ENCODE measurements around the gene FCRL1.

Gene FCRL1, protein sequence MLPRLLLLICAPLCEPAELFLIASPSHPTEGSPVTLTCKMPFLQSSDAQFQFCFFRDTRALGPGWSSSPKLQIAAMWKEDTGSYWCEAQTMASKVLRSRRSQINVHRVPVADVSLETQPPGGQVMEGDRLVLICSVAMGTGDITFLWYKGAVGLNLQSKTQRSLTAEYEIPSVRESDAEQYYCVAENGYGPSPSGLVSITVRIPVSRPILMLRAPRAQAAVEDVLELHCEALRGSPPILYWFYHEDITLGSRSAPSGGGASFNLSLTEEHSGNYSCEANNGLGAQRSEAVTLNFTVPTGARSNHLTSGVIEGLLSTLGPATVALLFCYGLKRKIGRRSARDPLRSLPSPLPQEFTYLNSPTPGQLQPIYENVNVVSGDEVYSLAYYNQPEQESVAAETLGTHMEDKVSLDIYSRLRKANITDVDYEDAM

DNA sequence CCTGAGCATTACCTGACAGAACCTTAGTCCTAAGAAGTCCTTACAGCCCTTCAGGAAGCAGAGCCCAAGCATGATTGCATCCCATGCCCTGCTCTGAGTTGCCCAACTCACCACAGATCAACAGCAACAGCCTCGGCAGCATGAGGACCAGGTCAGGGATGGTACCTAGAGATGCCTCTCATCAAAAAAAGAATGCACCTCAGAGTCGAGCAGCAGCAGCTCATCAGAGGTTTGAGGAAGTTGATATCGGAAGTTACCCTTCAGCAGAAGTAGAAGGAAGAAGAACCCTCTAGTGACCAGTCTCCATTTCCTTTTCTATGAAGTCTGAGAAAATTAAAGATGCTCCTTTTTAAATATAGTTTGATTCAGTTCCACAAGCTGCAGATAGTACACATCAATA lies at the start of gene FCRL1:
Gene FCRL1 (minus strand): TSS at position 225 of the 400 bp plus-strand sequence. CDS start 83 bp downstream, at position 142.
- DNase-seq (ENCODE audit: low read depth): no peak

DNA sequence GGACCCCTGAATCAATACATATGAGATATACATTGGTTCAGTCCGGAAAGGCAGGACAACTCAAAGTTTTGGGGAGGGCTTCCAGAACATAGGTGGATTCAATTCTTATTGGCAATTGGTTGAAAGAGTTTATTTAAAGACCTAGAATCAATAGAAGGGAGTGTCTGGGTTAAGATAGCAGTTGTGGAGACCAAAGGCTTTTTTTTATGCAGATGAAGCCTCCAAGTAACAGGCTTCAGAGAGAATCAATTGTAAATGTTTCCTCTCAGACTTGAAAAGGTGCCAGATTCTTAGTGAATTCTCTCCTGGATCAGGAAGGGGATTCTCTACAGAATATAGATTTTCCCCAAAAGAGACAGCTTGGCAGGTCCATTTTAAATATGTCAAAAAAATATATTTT lies 48.7 kb upstream of the FCRL1 start:
- DNase-seq (ENCODE audit: low read depth): no peak

DNA sequence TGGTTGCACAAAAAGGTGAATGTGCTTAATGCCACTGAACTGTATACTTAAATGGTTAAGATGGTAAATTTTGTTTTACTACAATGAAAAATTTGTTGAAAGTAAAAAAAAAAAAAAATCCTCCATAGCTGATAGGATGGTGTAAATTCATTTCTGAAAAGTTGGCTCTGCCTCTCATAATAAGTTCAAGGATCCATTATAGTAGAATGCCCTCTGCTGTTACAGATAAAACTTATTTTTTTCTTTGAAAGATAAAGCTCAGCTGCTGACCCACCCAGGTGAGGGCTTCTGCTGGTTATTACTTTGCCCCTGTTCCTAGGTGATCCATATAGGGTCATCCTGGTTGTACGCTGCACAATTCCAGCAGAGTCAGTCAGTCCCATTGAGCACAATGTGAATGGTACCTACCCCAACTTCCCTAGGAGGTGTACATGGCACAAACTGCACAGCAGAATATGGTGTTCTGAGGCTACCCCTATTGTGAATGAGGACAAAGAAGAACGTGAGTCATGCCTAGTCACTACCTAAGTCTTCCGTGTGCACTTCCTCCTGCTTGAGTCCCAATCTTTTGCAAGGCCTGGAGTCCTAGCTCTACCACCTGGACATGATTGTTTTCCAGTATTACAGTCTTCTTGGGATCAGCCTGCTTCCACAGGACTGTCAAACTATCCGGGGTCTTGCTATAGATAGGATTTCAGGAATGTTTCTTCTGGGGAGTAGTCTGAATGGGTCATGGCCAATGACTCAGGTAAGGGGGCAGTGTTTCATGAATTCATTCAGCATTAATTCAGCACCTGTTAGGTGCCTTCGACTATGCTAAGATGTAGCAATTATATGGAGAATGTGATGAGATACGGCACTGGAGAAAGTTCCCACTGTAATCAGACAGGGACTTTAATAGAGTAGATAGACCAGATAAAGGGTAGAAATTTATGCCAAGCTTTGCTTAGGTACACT lies 42.5 kb upstream of the FCRL1 start:
- no peak for DNase-seq (ENCODE audit: low read depth)

DNA sequence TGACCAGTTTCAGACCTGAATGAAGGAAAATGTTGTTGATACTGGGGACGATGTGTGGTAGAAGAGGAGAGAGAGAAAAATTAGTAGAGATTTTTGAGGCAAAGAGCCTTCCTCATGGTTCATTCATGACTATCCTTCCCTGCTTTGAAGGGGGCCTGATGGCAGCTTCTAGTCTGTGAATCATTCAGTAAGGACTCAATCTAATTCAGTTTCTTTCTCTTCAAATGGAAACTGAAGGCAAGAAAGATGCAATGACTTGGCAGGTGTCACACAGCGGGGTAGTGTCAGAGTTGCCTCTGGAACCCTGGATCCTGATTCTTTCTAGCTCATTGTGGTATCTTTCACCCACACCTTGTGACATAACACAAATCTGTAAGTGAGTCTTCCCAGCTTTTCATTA lies 36.6 kb upstream of the FCRL1 start:
- no peak for DNase-seq (ENCODE audit: low read depth)

DNA sequence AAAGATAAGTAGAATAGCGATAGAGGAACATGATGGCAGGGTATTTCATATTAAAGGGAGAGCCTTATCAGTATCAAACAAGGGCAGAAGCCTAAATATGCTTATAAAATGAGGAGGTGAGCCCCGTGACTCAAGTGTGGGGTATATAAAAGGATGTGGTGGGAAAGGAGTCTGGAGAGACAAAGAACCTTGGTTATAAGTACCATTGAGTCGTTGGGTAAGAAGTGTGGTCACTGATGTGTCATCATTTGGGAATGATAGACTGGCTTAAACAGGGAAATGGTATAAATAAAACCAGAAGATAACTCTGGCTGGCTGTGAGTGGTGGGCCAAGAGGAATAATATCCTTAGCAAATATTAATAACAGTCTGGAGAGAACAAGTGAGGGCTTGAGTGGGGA lies 32.6 kb upstream of the FCRL1 start:
- no peak for DNase-seq (ENCODE audit: low read depth)

DNA sequence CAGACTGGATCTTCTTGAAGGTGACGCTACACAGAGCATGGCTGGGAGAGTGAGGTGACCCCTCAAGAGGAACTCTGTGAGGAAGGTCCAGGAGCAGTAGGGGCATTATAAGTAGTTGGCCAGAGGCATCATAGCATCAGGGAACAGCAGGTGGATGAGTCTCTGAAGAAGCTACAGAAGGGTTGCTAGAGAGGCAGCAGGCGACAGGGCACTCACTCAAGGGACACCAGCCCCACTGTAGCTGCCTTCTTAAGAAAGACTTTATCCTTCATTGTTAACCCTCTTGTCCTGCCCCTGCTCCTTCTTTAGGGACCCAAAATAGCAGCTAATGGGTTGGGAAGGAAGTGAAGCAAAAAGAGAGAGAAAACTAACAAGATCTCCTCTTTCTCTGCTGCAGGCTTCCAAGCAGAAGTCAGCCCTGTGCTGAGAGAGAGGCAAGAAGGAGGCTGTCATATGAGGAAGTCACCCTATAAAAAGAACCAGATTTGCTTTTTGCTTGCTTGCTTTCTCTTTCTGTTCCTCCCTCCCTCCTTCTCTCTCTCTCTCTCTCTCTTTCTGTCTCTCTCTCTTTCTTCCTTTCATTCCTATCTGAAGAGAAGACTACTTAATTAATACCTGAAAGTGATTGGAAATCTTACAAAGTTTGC lies 29.4 kb upstream of the FCRL1 start:
- DNase-seq (ENCODE audit: low read depth): no peak

DNA sequence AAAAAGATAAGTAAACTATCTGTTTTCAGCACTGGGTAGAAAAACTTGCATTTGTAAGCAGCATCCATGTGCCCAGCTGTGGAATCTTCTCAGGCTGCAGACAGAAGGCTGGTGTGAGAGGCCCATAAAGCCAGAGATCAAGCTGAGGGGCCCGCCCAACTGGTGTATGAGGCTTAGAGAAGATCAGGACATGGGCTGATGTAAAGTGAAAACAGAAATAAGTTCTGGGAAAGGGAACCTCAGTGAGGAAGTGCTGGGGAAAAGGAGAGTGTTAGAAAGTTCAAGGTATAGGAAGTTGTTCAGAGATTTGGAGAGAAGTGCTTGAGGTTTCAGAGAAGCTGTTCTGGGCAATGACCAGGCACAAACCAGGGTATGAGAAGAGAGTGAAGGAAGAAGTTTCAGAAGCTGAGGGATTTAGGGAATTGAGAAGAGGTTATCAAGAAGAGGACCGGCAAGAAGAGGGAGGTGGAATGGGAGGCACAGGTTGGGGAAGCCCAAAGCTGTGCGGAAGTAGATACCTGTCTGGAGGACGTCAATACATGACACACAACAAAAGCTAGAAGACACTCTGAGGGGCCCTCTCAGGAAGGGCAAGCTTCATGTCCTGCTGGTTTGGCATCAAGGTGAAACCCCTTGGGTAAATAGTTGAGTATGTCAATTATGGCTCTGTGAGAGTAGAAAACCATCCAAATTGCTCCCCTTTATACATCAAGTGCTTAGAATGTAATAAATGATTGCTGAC lies 24.3 kb upstream of the FCRL1 start:
- no peak for DNase-seq (ENCODE audit: low read depth)

DNA sequence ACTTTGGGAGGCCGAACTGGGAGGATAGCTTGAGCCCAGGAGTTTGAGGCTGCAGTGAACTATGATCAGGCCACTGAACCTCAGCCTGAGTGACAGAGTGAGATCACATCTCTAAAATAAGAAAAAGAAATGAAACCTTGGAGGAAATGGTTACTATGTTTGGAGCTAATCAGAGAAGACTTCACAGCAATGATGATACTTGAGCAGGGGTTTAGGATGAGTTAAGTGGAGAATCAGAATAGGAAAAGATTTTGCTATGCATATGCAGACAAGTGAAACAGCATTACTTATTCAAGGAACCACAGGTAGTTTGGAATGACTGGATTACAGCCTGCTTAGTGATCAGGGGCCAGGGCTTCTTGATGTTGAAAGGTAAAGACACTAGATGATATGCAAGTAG lies 23.0 kb upstream of the FCRL1 start:
- DNase-seq (ENCODE audit: low read depth): no peak

DNA sequence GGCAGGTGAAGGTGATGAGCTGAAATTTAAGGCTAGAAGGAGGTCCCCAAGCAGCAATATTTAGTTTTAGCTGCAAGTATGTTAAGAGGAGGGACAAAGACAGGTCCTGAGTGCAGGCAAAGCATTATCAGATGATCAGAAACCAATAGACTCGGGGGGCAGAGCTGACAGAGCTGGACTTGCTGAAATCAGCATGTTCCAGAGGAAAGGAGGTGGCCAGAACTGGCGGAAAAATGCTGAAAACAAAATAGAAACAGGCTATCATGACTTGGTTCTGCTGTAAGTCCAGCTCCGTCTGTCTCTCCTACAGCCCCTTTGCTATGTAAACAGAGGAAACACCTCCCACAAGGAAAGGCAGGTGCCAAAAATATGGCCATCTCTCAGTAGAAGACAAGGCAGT lies 21.8 kb upstream of the FCRL1 start, which contains the start of gene CD5L:
Gene CD5L (minus strand): TSS at position 101 of the 400 bp plus-strand sequence. CDS start 107 bp downstream, outside the sequence.
- DNase-seq (ENCODE audit: low read depth): no peak

DNA sequence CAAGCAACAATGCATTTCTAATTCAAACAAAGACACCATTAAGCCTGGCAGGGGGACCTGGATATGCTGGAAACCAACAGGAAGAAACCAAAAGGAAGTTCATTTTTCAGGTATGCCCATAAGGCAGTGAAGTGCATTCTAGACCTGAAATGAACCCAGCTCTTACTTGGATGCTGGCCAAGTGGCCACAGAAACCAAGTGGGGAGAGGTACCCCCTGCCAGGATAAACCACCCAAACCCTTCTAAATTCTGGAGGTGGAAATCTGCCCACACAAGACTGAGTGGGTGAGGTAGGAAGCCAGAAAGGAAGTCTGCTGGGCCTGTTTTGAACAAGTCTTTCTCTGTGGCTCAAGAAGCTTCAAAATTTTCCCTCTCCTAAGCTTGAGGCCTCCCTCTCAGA lies 19.0 kb upstream of the FCRL1 start:
- DNase-seq (ENCODE audit: low read depth): no peak

DNA sequence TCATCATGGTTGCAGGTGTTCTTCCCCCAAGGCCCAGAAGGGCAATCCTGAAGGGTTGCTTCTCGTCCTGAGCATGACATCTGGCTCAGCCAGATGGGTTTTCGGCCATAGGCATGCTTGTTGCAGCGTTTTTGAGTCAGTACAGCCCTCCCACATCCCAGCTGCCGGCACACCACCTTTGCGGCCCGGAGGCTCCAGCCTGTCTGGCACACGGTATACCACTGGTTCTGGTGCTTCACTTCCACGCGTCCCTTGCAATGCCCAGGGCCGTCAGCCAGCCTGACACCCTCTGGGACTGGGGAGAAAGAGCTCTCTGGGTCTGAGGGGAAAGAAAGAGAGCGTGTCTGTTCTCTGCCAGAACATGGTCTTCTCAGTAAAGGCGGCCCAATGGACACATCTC lies 14.5 kb upstream of the FCRL1 start:
- DNase-seq (ENCODE audit: low read depth): no peak

DNA sequence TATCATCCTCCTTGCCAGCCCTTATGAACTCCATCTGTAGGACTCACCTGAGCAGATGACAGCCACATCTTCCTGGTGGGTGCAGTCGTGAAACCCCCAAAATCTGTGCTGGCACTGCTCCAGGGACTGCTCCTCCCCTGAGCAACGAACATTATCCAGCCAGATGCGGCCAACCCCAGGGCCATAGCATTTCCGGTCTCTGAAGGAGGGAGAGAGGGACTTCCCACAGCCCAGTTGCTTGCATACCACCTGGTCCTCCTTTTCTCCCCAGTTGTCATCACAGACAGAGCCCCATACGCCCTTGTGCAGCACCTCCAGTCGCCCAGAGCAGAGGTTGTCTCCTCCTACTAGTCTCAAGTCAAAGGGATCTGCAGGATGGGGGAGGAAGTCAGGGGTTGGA lies 13.2 kb upstream of the FCRL1 start:
- no peak for DNase-seq (ENCODE audit: low read depth)

DNA sequence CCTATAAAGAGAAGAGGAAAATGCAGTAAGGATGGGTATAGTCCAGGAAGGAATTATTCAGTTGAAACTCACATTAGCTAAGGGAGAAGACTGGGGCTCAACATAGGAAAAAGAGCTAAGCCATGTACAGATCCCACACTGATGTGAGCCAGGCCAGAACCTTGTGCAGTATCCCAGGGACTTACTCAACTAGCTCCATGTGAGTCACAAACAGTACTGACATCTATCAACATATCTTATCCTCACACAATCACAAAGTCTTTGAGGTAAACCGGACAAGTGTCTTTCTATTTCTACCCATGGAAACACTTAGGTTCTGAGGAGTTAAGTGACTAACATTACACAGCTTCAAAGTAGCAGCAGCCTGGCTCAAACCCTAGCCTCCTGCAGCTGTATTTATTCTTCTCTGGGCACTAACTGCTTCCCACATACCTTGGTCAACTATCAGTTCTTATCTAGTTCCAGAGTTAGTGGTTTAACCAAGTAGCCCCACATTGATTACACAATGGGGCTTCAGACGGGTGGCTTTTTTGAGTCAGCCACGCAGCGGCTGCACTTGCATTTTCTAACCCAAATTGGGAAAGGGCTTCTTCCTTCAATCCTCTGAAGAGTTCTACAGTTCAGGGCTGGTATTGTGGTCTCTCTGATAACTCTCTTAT lies 12.2 kb upstream of the FCRL1 start:
- no peak for DNase-seq (ENCODE audit: low read depth)

DNA sequence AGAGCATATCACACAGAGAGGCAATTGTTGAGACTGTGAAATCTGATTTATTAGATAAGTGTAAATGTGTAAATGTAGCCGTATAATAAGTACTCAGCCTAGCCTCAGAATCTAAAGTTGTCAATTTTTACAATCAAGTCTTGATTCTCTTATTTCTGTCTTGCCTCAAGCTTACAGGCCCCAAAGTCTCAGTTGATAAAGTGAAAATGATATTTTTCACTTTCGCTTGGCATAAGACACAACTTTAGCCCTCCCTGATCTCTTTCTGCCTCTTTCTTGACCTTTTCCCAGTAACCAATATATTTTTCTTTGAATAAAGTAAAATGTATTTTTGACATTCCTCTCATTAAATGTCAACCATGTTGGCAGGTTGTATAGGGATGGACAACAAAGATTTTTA lies 11.0 kb upstream of the FCRL1 start:
- no peak for DNase-seq (ENCODE audit: low read depth)

DNA sequence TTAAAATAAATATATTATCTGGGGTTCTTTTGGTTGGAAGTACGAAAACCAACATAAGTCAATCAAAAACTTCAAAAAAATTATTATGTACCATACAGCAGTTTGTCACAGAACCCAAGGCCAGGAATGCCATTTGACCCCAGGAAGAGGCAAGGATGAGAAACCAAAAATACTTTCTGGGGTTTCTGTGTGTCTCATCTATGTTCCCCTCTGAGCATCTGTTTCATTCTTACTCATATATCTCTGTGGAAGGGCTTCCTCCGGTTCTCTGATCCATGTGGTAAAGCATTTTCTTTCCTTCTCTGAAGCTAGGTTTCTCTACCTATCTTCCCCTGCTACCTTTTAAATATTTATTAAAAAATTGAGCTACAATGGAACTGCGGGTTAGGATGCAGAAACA lies 9.8 kb upstream of the FCRL1 start:
- DNase-seq (ENCODE audit: low read depth): no peak

DNA sequence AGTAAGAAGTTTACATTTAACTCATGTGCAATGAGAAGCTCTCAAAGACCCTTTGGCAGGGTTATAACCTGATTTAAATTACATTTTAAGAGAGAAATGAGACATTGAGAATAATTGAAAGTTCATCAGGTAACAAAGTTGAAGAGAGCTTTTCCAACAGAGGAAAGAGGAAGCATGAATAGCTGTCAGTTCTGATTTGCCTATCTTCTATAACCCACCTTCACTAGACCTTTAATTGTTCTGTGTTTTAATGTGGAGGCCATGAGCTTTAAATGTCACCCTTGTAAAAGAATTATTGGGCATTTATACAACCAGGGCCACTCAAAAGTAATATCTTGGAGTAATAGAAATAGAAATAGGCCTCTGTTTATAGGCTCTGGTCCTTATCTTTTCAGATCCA lies 9.3 kb upstream of the FCRL1 start:
- no peak for DNase-seq (ENCODE audit: low read depth)

DNA sequence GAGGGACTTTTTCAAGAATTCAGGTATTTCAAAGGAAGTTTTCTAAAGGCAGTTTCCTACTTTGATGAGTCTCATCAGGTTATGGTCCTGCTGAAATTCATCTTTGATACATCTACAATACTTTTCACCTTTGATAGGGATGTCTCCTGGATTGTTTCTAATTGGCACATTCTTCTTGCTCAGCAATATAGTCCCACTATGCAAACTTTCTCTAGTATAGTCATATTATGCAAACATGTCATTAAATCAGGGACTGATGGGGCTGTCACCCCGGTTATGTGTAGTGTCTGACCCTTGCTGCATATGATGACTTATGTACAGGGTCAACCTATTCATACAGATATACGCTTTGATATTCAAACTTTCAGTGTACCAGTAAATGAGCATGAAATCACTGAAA lies 379 bp upstream of the FCRL1 start:
- DNase-seq (ENCODE audit: low read depth): no peak

DNA sequence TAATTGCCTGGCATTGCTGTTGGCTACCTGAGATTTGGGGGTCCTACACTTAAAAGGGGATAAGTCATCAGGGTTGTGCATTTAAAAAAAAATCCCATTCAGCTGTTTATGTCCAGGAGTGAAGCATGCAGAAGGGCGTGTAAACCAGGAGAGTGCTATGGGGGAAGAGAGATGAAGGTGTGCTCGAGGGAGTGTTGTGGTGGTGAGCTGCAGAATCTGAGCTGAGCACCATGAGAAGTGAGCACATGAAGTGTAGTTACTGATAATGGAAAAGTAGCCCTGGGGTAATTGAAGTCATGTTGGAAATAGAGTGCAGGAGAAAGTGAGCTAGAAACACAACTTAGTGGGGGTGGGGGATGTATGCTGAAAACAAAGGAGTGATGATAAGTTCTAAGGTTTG lies 705 bp downstream of the FCRL1 start:
- DNase-seq (ENCODE audit: low read depth): no peak

DNA sequence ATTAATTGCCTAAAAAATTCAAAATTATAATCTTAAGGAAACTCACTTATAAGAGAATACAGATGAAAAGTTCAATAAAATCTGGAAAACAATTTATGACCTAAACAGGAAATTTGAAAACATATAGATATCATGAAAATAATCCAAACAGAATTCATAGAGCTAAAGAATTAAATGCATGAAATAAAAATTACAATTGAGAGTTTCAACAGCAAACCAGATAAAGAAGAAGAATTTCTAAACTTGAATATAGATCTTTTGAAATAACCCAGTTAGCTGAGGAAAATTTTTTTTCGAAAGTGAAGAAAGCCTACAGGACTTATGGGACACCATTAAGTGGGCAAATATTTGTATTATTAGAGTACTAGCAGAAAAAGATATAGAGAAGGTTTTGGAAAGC lies 6.7 kb downstream of the FCRL1 start:
- DNase-seq (ENCODE audit: low read depth): no peak

DNA sequence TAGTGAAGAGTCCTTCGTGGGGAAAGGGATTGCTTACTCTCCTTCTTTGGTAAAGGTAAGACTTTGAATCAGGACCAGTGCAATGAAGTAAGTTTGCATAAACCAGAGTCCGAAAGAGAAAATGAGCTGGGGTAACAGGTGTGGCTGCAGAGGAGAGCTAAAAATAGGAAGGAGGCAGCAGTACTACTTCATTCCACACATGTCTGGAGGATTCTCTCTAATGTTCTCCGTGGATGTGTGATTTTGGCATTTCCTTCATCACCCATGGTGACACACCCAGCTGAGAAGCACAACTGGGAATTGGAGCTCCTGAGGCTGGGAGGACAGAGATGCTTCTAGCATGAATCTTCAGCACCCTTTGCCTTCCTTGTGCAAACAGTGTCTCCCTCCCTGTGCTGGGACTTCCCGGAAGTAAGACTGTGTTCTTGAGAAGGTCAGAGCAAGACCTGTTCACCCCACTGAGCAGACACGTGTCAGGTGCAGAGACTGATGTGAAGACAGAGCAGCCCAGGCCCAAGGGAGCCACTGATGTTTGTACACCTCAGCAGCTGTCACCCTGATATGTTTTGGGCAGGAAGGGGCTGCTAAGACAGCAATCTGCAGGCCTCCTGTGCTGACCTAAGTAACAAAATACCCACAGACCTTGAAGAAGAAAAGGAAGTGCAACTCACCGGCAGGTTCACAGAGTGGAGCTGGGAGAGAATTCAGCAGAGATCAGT lies 13.3 kb downstream of the FCRL1 start:
- DNase-seq (ENCODE audit: low read depth): no peak

DNA sequence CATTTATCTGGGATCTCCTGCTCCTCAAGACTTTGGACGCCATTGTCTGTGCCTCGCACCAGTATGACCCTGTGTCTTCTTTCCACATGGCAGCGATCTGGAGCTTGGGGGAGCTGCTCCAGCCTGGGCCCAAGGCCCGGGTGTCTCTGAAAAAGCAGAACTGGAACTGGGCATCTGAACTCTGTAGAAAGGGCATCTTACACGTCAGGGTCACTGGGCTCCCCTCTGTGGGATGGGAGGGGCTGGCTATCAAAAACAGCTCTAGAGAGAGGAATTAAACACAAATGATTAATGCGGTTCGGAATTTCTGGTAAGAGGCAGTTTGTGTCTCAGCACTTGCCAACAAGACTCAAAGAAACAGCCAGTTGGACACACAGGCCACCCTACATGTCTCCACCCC lies 16.1 kb downstream of the FCRL1 start:
- no peak for DNase-seq (ENCODE audit: low read depth)

All from activated T-helper 1 cell treated with Interleukin-2 at 50 U/mL for 16 hours (primary cell).